Thyroid gland (tissue), 4 donors: ENCODE data around the gene CDH22.

Experiments
- CTCF ChIP-seq, 6 experiments: fragments of 200-600 bp in 3 of 6; fragments of 450-650 bp in 3 of 6; sonication (generic) in 3 of 6; IDR thresholded peaks; one replicate each; pipeline ENCODE4 v1.5.1; 2016 to 2019; ENCODE audit warnings: antibody characterized with exemption in 6 of 6, mild to moderate bottlenecking in 2 of 6, inconsistent platforms in 1 of 6, moderate library complexity in 1 of 6
- POLR2A ChIP-seq, 2 donors: fragments of 450-650 bp; IDR thresholded peaks; one replicate each; pipeline ENCODE4 v1.6.1; 2017; ENCODE audit warnings: antibody characterized with exemption in 2 of 2, mild to moderate bottlenecking in 2 of 2, moderate library complexity in 1 of 2

GRCh38 chr20:46279103-46279502 is 29.2 kb downstream of the CDH22 start:
- TF ChIP-seq CTCF (IDR thresholded peaks at IDR 0.05) (no peak), POLR2A (IDR thresholded peaks at IDR 0.05) (no peak)
